HEK293 (cell line): ENCODE measurements around the gene PLA2G3.

ENCODE experiments used
- CTCF ChIP-seq: fragments of 450-650 bp; formaldehyde crosslinking; IDR thresholded peaks from 2 replicates; pipeline ENCODE4 v1.5.1; 2016; ENCODE audit warnings: missing biosample characterization, missing genetic modification characterization
- TF ChIP-seq, protein P1 (sequence below): fragments of 450-650 bp; formaldehyde crosslinking; IDR thresholded peaks from 2 replicates; pipeline ENCODE4 v1.5.1; 2016; ENCODE audit warnings: missing biosample characterization, missing genetic modification characterization

- TF ChIP-seq CTCF (tag by site-specific recombination) = no peak
- TF ChIP-seq, protein P1, sequence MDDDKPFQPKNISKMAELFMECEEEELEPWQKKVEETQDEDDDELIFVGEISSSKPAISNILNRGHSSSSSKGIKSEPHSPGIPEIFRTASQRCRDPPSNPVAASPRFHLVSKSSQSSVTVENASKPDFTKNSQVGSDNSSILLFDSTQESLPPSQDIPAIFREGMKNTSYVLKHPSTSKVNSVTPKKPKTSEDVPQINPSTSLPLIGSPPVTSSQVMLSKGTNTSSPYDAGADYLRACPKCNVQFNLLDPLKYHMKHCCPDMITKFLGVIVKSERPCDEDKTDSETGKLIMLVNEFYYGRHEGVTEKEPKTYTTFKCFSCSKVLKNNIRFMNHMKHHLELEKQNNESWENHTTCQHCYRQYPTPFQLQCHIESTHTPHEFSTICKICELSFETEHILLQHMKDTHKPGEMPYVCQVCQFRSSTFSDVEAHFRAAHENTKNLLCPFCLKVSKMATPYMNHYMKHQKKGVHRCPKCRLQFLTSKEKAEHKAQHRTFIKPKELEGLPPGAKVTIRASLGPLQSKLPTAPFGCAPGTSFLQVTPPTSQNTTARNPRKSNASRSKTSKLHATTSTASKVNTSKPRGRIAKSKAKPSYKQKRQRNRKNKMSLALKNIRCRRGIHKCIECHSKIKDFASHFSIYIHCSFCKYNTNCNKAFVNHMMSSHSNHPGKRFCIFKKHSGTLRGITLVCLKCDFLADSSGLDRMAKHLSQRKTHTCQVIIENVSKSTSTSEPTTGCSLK (tag by site-specific recombination) = no peak
Measured at GRCh38 chr22:31130873-31131272, 9.4 kb downstream of the PLA2G3 start.
